Suprapubic skin (tissue), 4 donors: ENCODE measurements around the gene OSGIN1.

ENCODE experiments used
- EP300 ChIP-seq: sonication (generic); formaldehyde crosslinking; IDR thresholded peaks from one replicate; pipeline ENCODE4 v1.6.1; 2017; ENCODE audit warnings: antibody characterized with exemption
- POLR2A ChIP-seq, 2 donors: fragments of 450-650 bp; IDR thresholded peaks; one replicate each; pipeline ENCODE4 v1.6.1; 2017; ENCODE audit warnings: antibody characterized with exemption in 2 of 2, mild to moderate bottlenecking in 2 of 2, moderate library complexity in 2 of 2
- POLR2AphosphoS5 ChIP-seq, 3 donors: sonication (generic); formaldehyde crosslinking; IDR thresholded peaks; one replicate each; pipeline ENCODE4 v1.6.1; 2017; ENCODE audit warnings: antibody characterized with exemption in 3 of 3
- TF ChIP-seq, protein P1 (sequence below), 2 donors: fragments of 200-600 bp in 1 of 2; fragments of 450-650 bp in 1 of 2; sonication (generic) in 1 of 2; IDR thresholded peaks; one replicate each; pipeline ENCODE4 v1.5.1; 2016 to 2019; ENCODE audit warnings: antibody characterized with exemption in 2 of 2, mild to moderate bottlenecking in 1 of 2, moderate library complexity in 1 of 2

DNA sequence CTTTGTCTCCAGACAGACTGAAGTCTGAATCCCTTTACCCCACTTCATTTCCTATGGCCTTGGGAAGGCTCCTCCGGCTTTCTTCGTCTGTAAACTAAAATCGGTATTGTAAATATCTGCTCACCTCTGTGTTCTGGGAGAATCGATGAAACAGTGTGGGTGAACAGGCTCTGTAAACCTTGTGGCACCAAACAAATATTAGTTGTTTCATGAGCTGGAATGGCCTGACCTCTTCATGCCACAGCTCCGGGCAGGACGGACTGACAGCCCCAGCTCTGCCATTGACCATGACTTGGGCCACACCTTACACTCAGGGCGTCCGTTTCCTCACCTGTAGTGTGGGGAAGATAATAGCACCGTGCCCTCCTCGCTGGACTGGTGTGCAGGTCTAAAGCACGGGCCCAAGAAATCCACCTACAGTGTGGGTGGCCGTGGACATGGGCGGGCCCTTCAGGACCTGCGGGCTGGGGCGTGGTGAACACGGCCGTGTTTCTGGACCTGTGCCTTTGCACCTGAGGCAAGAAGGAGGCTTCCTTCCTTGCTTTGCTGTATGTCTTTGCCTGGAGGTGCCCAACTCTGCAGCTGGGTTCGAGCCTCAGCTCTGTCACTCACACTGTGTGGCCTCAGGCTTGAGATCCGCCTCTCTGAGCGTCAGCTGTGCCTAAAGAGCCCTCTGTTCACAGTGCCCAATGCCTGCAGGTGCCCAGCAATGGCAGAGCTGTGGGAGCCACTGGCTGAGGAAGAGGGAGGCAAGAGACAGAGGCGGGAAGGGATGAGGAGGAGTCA is 6.1 kb upstream of the OSGIN1 start:
- TF ChIP-seq, protein P1, sequence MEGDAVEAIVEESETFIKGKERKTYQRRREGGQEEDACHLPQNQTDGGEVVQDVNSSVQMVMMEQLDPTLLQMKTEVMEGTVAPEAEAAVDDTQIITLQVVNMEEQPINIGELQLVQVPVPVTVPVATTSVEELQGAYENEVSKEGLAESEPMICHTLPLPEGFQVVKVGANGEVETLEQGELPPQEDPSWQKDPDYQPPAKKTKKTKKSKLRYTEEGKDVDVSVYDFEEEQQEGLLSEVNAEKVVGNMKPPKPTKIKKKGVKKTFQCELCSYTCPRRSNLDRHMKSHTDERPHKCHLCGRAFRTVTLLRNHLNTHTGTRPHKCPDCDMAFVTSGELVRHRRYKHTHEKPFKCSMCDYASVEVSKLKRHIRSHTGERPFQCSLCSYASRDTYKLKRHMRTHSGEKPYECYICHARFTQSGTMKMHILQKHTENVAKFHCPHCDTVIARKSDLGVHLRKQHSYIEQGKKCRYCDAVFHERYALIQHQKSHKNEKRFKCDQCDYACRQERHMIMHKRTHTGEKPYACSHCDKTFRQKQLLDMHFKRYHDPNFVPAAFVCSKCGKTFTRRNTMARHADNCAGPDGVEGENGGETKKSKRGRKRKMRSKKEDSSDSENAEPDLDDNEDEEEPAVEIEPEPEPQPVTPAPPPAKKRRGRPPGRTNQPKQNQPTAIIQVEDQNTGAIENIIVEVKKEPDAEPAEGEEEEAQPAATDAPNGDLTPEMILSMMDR (IDR thresholded peaks at IDR 0.05) = no peak
- TF ChIP-seq POLR2AphosphoS5 (IDR thresholded peaks at IDR 0.05) = no peak
- no peak for TF ChIP-seq POLR2A (IDR thresholded peaks at IDR 0.05)
- no peak for TF ChIP-seq EP300
